GM12892 (cell line): ENCODE measurements around the gene LARP4.
"Not testable (repeated sequence)": the region's sequence is repeated elsewhere in the genome, so short reads cannot be mapped to it uniquely, and the experiment has no call there.

Source experiments
- DNase-seq: peaks from one replicate; pipeline ENCODE4 v3.0.0; 2011; ENCODE audit not compliant: insufficient read length
- FAIRE-seq: peaks from 2 replicates; lab custom pipeline; 2011; peaks lifted over from hg19 to GRCh38; lab: Jason Lieb, UNC
- POLR2A ChIP-seq: IDR thresholded peaks from 2 replicates; pipeline ENCODE4 v1.6.1; 2011; ENCODE audit warnings: low read depth, low read length, control low read depth
- POLR2AphosphoS5 ChIP-seq: IDR thresholded peaks from 2 replicates; pipeline ENCODE4 v1.6.1; 2011; ENCODE audit warnings: low read depth, low read length, control low read depth
- TAF1 ChIP-seq: IDR thresholded peaks from 2 replicates; pipeline ENCODE4 v1.6.1; 2011; ENCODE audit warnings: low read depth, mild to moderate bottlenecking, control low read depth, low read length, borderline replicate concordance

LARP4 gene

GRCh38 chr12:50452795-50453194, 52.1 kb downstream of the LARP4 start:
- DNase-seq (no peak), FAIRE-seq (no peak)
- TF ChIP-seq POLR2A (no peak), TAF1 (no peak)

GRCh38 chr12:50453872-50454271, 53.2 kb downstream of the LARP4 start:
- no peak for TF ChIP-seq POLR2AphosphoS5
- no peak for TF ChIP-seq POLR2A
- no peak for TF ChIP-seq TAF1
- FAIRE-seq (no peak), DNase-seq (no peak)

DNA sequence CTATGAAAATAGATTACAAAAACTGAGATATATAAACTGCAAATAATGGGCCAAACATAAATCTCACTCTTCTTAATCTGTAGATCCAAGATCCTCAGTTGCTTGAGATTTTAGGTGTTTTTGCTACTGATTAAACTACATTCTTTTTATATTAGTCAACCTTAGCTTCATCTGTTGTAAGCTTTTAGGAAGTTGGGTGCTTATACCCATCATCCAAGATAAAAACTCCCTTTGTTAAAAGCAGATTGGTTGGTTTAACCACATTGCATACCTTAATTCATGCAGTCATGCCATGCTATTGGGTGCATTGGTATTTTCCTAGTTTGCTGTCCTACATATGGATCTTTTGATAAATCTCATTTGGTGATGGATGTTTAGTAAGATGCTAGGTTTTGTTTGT, 57.9 kb downstream of the LARP4 start:
- FAIRE-seq (no peak), DNase-seq (no peak)

DNA sequence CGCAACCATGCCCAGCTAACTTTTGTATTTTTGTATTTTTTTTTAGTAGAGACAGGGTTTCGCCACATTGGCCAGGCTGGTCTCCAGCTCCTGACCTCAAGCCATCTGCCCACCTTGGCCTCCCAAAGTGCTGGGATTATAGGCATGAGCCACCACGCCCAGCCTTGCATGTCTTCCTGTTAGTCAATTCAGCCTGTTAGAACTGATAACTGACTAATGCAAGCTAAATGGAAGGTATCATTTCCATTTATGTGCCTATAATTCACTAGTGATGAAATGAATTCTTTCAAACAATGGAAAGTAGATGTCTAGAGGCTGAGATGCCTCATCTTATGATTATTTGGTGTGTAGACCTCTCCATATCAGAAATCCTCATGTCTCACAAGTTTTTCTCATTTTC, 66.8 kb downstream of the LARP4 start:
- TF ChIP-seq POLR2AphosphoS5 = no peak
- no peak for TF ChIP-seq POLR2A
- no peak for TF ChIP-seq TAF1
- FAIRE-seq = no peak
- DNase-seq = no peak

More for the DNA sequence above, 57.9 kb downstream of the LARP4 start:
- TF ChIP-seq POLR2A (no peak), TAF1 (no peak), POLR2AphosphoS5 (no peak)

- FAIRE-seq = no peak
- no peak for TF ChIP-seq POLR2A
- no peak for TF ChIP-seq POLR2AphosphoS5
- no peak for TF ChIP-seq TAF1
- no peak for DNase-seq
Measured at GRCh38 chr12:50477241-50477832, 76.7 kb downstream of the LARP4 start.

GRCh38 chr12:50482571-50482970, 81.9 kb downstream of the LARP4 start:
- TF ChIP-seq TAF1 (no peak), POLR2AphosphoS5 (no peak), POLR2A (no peak)
- DNase-seq (no peak), FAIRE-seq (no peak)

DNA sequence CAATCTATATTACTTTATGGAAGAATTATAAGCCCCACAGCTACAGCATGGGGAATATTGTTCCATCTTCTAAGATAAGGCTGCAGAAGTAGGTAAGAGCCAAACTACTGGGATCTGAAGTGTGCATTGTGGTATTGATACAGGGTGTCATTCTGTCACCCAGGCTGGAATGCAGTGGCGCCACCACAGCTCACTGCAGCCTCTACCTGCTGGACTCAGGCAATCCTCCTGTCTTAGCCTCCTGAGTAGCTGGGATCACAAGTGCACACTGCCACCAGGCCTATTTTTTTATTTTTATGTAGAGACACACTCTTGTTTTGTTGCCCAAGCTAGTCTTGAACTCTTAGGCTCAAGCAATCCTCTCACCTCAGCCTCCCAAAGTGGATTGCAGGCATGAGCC, 82.8 kb downstream of the LARP4 start:
- no peak for FAIRE-seq
- TF ChIP-seq POLR2A (no peak), TAF1 (no peak)
- DNase-seq = no peak

- FAIRE-seq (no peak), DNase-seq (no peak)
- TF ChIP-seq POLR2A (no peak), TAF1 (no peak), POLR2AphosphoS5 (no peak)
Measured at GRCh38 chr12:50488801-50489200, 88.1 kb downstream of the LARP4 start.

DNA sequence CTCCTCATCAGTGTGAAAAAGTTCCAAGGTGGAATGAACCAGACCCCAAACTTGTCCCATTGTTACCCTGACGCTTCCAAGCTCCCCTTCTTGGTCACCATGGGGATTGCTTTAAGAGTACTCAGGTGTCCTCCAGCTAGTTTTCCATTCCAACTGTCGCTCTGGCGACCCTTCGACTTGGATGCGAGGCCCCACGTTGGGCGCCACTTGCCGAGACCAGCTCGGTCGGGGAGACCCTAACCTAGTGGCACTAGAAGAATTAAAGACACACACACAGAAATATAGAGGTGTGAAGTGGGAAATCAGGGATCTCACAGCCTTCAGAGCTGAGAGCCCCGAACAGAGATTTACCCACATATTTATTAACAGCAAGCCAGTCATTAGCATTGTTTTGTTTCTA, 97.4 kb downstream of the LARP4 start:
- DNase-seq, FAIRE-seq: not testable (repeated sequence)

- DNase-seq (peak; percentile 82), FAIRE-seq (peak; percentile 93)
- TF ChIP-seq POLR2AphosphoS5 (no peak), POLR2A (peak; percentile 45; the same call in 1 of the 2 replicates)
Measured at GRCh38 chr12:50504798-50505674, 104.4 kb downstream of the LARP4 start, which contains the start of gene DIP2B. Gene DIP2B (plus strand): TSS chr12:50504985. CDS start chr12:50505141, 156 bp downstream.

DNA sequence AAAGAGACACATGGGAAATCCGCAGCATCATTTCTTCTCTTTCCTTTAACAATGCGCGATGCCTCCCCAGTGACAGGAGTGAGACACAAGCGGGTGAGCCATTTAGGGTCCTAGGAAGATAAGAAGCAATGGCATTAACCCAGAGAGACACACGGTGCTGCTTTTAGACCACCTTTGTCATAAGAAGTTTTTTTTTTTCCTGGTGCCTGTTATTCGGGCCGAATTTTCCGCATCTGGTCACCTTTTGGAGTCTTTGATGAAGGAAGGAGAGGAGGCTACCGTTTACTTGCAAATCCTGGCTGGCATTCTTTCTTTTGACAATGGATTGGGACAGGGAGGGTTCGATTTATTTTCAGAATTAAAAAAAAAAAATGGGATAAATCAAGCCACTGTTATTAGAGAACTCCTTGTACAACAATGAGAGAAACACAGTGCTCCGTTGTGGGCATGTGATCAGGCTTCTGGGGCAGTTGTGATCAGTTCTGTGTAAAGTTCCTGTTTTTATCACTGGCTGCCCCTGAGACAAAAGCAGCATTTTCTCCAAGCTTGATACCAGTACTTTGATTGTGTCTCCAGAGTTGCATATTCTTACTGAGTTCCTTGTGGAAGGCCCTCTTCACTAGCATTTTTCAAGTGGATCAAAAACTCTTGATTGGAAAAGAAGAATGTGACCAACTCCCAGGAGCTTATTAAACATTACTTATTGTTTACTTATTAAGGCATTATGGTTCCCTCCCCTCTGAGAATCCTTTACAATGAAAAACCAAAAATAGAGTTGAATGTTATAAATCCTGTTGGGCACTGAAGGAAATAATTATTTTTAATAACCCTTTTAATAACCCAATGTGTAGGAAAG, 105.2 kb downstream of the LARP4 start:
- FAIRE-seq = no peak
- TF ChIP-seq POLR2AphosphoS5 (no peak), TAF1 (no peak), POLR2A (no peak)
- no peak for DNase-seq
